HEK293 (cell line): ENCODE data around the gene TSGA10IP.

Experiments
- CTCF ChIA-PET: fragments of 350-600 bp; formaldehyde crosslinking; extraction: SDS; loops from one replicate; lab custom pipeline; 2021; ENCODE audit warnings: antibody characterized with exemption; lab: Yijun Ruan, JAX
- POLR2A ChIA-PET: fragments of 300-600 bp; formaldehyde crosslinking; extraction: SDS; loops from one replicate; lab custom pipeline; 2020; ENCODE audit warnings: antibody characterized with exemption, inconsistent platforms; lab: Yijun Ruan, JAX
- H3K27ac ChIP-seq: fragments of 200-500 bp; sonication (Bioruptor generic); 2 replicates; pipeline ENCODE4 v1.5.1; 2014; ENCODE audit warnings: low read depth, low read length, control low read depth, inconsistent platforms; ENCODE audit errors: extremely low read depth
- H3K36me3 ChIP-seq, 2 experiments: fragments of 200-500 bp in 1 of 2; sonication (Bioruptor generic) in 1 of 2; 1 replicate in 1 of 2; 2 replicates in 1 of 2; pipeline ENCODE4 v1.5.1; 2014 to 2017; ENCODE audit warnings: inconsistent platforms in 2 of 2, low read length in 2 of 2; ENCODE audit not compliant: control insufficient read depth in 2 of 2, insufficient read depth in 1 of 2
- H3K4me1 ChIP-seq: fragments of 200-500 bp; sonication (Bioruptor generic); 2 replicates; pipeline ENCODE4 v1.5.1; 2014; ENCODE audit warnings: mild to moderate bottlenecking, low read length, inconsistent platforms; ENCODE audit not compliant: control insufficient read depth, insufficient read depth
- H3K4me3 ChIP-seq: 2 replicates; pipeline ENCODE4 v1.5.1; 2011; ENCODE audit warnings: low read depth, mild to moderate bottlenecking, control low read depth, low read length, moderate library complexity
- H3K9me3 ChIP-seq: fragments of 200-500 bp; sonication (Bioruptor generic); 2 replicates; pipeline ENCODE4 v1.5.1; 2014; ENCODE audit warnings: low read depth, low read length, inconsistent platforms; ENCODE audit not compliant: control insufficient read depth, insufficient read depth
- KLF10 ChIP-seq: fragments of 450-650 bp; IDR thresholded peaks from 2 replicates; pipeline ENCODE4 v1.5.1; 2018; ENCODE audit warnings: missing biosample characterization, mild to moderate bottlenecking, missing genetic modification characterization
- MZF1 ChIP-seq: fragments of 450-650 bp; formaldehyde crosslinking; IDR thresholded peaks from 2 replicates; pipeline ENCODE4 v1.5.1; 2017; ENCODE audit warnings: missing biosample characterization, missing genetic modification characterization, borderline replicate concordance
- PATZ1 ChIP-seq: fragments of 450-650 bp; formaldehyde crosslinking; IDR thresholded peaks from 2 replicates; pipeline ENCODE4 v1.5.1; 2016; ENCODE audit warnings: missing biosample characterization, missing genetic modification characterization
- PRDM4 ChIP-seq: fragments of 450-650 bp; formaldehyde crosslinking; IDR thresholded peaks from 2 replicates; pipeline ENCODE4 v1.5.1; 2017; ENCODE audit warnings: missing biosample characterization, missing genetic modification characterization
- YY2 ChIP-seq: fragments of 450-650 bp; formaldehyde crosslinking; IDR thresholded peaks from 2 replicates; pipeline ENCODE4 v1.5.1; 2016; ENCODE audit warnings: missing biosample characterization, missing genetic modification characterization
- ZBTB10 ChIP-seq: fragments of 450-650 bp; formaldehyde crosslinking; IDR thresholded peaks from 2 replicates; pipeline ENCODE4 v1.5.1; 2016; ENCODE audit warnings: missing biosample characterization, missing genetic modification characterization
- ZBTB20 ChIP-seq: fragments of 450-650 bp; formaldehyde crosslinking; IDR thresholded peaks from 2 replicates; pipeline ENCODE4 v1.5.1; 2016; ENCODE audit warnings: missing biosample characterization, missing genetic modification characterization
- ZIC2 ChIP-seq: fragments of 450-650 bp; formaldehyde crosslinking; IDR thresholded peaks from 2 replicates; pipeline ENCODE4 v1.5.1; 2016; ENCODE audit warnings: missing biosample characterization, missing genetic modification characterization
- ZNF449 ChIP-seq: fragments of 450-650 bp; formaldehyde crosslinking; IDR thresholded peaks from 2 replicates; pipeline ENCODE4 v1.5.1; 2017; ENCODE audit warnings: missing biosample characterization, mild to moderate bottlenecking, missing genetic modification characterization, moderate library complexity
- ZNF48 ChIP-seq: fragments of 450-650 bp; formaldehyde crosslinking; IDR thresholded peaks from 2 replicates; pipeline ENCODE4 v1.5.1; 2016; ENCODE audit warnings: missing biosample characterization, missing genetic modification characterization
- ZNF488 ChIP-seq: fragments of 450-650 bp; formaldehyde crosslinking; IDR thresholded peaks from 2 replicates; pipeline ENCODE4 v1.5.1; 2016; ENCODE audit warnings: missing biosample characterization, missing genetic modification characterization
- ZNF555 ChIP-seq: fragments of 450-650 bp; formaldehyde crosslinking; conservative IDR thresholded peaks from 2 replicates; pipeline ENCODE4 v1.5.1; 2017; ENCODE audit warnings: missing biosample characterization, mild to moderate bottlenecking, missing genetic modification characterization, inconsistent platforms
- ZNF561 ChIP-seq: fragments of 450-650 bp; IDR thresholded peaks from 2 replicates; pipeline ENCODE4 v1.5.1; 2018; ENCODE audit warnings: missing biosample characterization, missing genetic modification characterization, borderline replicate concordance
- ZNF585B ChIP-seq: fragments of 450-650 bp; formaldehyde crosslinking; IDR thresholded peaks from 2 replicates; pipeline ENCODE4 v1.5.1; 2016; ENCODE audit warnings: missing biosample characterization, missing genetic modification characterization
- ZNF639 ChIP-seq: fragments of 450-650 bp; formaldehyde crosslinking; IDR thresholded peaks from 2 replicates; pipeline ENCODE4 v1.5.1; 2016; ENCODE audit warnings: missing biosample characterization, missing genetic modification characterization
- ZNF664 ChIP-seq: fragments of 450-650 bp; formaldehyde crosslinking; IDR thresholded peaks from 2 replicates; pipeline ENCODE4 v1.5.1; 2016; ENCODE audit warnings: missing biosample characterization, missing genetic modification characterization
- ZNF837 ChIP-seq: fragments of 450-650 bp; formaldehyde crosslinking; IDR thresholded peaks from 2 replicates; pipeline ENCODE4 v1.5.1; 2016; ENCODE audit warnings: missing biosample characterization, missing genetic modification characterization

The TSGA10IP gene

GRCh38 chr11:65992056-65992455 is 46.8 kb downstream of the TSGA10IP start (continued):
- TF ChIP-seq ZNF555 (no peak), ZNF48 (tag by site-specific recombination) (no peak), ZNF639 (tag by site-specific recombination) (no peak), KLF10 (no peak), PRDM4 (no peak), PATZ1 (tag by site-specific recombination) (no peak), ZNF837 (tag by site-specific recombination) (no peak), ZNF585B (tag by site-specific recombination) (no peak), ZNF488 (tag by site-specific recombination) (no peak)

- POLR2A ChIA-PET = interaction anchor here (0.6 to 0.7 kb wide), 3 partner anchors 38 to 862 kb away, joined by 3 read pairs; partner anchors contain the start of gene FIBP
- H3K9me3 ChIP-seq = no peaks in the 10 kb centered on the region
- H3K27ac ChIP-seq = no peak overlapping the region
- H3K4me3 ChIP-seq = no peak overlapping the region
- no peaks in the 10 kb centered on the region for H3K4me1 ChIP-seq
- peaks cover 13 to 44% of the 10 kb centered on the region in 2 experiments for H3K36me3 ChIP-seq
- CTCF ChIA-PET = interaction anchor here (0.6 to 1.3 kb wide), 3 partner anchors 25 to 107 kb away, joined by 3 to 5 read pairs (median 3); no protein-coding TSS in a partner anchor
- TF ChIP-seq MZF1 (tag by site-specific recombination) = no peak
- TF ChIP-seq ZIC2 (tag by site-specific recombination) = no peak
- no peak for TF ChIP-seq ZNF561 (tag by site-specific recombination)
- no peak for TF ChIP-seq ZBTB10 (tag by site-specific recombination)
- no peak for TF ChIP-seq ZNF664 (tag by site-specific recombination)
- no peak for TF ChIP-seq YY2 (tag by site-specific recombination)
- no peak for TF ChIP-seq ZBTB20 (tag by site-specific recombination)
- no peak for TF ChIP-seq ZNF449 (tag by site-specific recombination)
These were observed 52.0 kb downstream of the TSGA10IP start for GRCh38 chr11:65997286-65997685.
